Measurements from ENCODE around the gene PCTP. TPM values are rescaled to one million over a fixed set of nuclear protein-coding genes. Genes with fewer than 3 reads are reported as not detected.

PCTP gene
- total RNA-seq, 3 donors from 2014 or later: 19.3 to 29.4 (median 25.0) TPM

- DNase-seq (ENCODE audit: low spot score in 2 of 2): no peak
- Histone ChIP-seq H3K36me3 (no peaks in the 10 kb centered on the region), H3K4me3 (peak overlapping the region in 1 of 3 donors; percentile 19), H3K27me3 (no peaks in the 10 kb centered on the region), H3K9me3 (no peaks in the 10 kb centered on the region), H3K4me1 (peaks cover 3 to 4% of the 10 kb centered on the region in 2 donors), H3K27ac (peak overlapping the region; percentile 66 to 78)
- TF ChIP-seq CTCF (IDR thresholded peaks at IDR 0.05) (no peak), POLR2AphosphoS5 (IDR thresholded peaks at IDR 0.05) (no peak), POLR2A (IDR thresholded peaks at IDR 0.05) (no peak)
- intact Hi-C loops (cut with DNase I; ENCODE audit: low total_unique reads): no loop called here
These were observed 20.0 kb upstream of the PCTP start for GRCh38 chr17:55730808-55731207.

DNA sequence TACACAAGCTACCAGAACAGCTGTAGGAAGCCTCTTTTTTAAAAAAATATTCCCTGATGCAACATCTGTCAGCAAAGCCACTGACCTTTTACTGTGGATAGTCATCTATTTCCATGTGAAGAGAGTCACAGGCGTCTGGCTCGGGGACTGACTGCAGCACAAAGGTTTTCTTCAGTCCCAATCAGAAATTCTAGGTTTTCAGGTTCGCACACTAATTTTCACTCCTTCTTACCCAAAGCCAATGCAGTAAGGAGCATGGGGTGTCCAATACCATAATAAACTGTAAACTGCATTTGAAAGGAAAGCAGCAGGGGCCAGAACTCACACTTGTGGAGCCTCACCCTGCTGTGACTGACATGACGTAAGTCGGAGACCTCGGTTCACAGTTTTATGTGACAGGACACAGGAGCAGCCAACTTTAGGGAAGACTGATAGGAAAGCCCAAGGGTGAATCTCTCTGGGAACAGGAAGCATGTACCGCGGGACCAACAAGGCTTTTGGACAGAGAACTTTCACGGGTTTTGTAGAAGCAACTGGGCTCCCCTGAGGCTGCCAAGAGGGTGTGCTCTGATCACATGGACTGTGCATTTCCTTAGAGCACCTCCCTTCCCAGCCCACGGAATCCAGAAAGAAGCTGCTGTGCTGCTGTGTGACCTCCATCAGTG is 19.1 kb upstream of the PCTP start:
- Histone ChIP-seq H3K4me3 (peak overlapping the region; percentile 17 to 57 (median 17)), H3K27ac (peak overlapping the region; percentile 66 to 78), H3K36me3 (no peaks in the 10 kb centered on the region), H3K4me1 (peaks cover 0 to 4% of the 10 kb centered on the region in 2 donors), H3K9me3 (no peaks in the 10 kb centered on the region), H3K27me3 (no peaks in the 10 kb centered on the region)
- TF ChIP-seq POLR2A (IDR thresholded peaks at IDR 0.05) (no peak), POLR2AphosphoS5 (IDR thresholded peaks at IDR 0.05) (peak in 1 of 3 donors; percentile 43)
- peak in 1 of 2 donors; percentile 26 for DNase-seq (ENCODE audit: low spot score in 2 of 2)
- intact Hi-C loops (cut with DNase I; ENCODE audit: low total_unique reads): no loop called here

- DNase-seq (ENCODE audit: low spot score in 2 of 2): no peak
- no peaks in the 10 kb centered on the region for H3K36me3 ChIP-seq
- no peak for TF ChIP-seq POLR2AphosphoS5 (IDR thresholded peaks at IDR 0.05)
- TF ChIP-seq CTCF (IDR thresholded peaks at IDR 0.05): no peak
- no peak for TF ChIP-seq POLR2A (IDR thresholded peaks at IDR 0.05)
- intact Hi-C loops (cut with DNase I; ENCODE audit: low total_unique reads): no loop called here
- H3K9me3 ChIP-seq: no peaks in the 10 kb centered on the region
- no peak overlapping the region for H3K4me3 ChIP-seq
- no peak overlapping the region for H3K27ac ChIP-seq
- no peaks in the 10 kb centered on the region for H3K27me3 ChIP-seq
- H3K4me1 ChIP-seq: peaks cover 0 to 4% of the 10 kb centered on the region in 2 donors
These were observed 16.6 kb upstream of the PCTP start for GRCh38 chr17:55734128-55734781.

DNA sequence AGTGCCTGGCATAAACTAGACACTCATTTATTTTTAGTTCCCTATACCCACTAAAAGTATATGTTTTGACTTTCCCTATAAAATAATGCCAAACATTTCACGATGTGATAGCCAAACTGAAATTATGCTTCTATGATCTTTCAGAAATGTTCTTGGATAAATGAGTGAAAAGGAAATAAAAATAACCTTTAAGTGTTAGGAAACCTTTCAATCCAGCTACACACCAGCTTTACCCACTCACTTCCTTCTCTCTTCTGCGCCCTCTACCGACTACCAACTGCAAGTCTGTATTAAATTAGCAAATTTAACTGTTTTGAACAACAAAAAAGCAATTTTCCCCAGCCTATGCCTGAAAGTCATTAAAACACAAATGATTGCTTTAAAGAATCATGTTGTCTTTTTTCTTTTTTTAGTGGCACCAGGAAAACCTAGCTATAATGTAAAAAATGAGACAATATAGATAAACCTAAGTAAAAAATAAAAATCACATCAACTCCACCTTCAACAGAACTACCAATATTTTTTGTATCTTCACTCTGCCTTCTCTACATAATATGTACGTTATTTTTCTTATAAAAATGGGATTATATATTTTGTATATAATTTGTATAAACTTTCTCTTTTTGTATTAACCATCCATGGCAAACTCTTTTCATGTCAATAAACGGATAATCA is 15.0 kb upstream of the PCTP start:
- Histone ChIP-seq H3K36me3 (no peaks in the 10 kb centered on the region), H3K27ac (no peak overlapping the region), H3K4me1 (peaks cover 0 to 4% of the 10 kb centered on the region in 2 donors), H3K9me3 (no peaks in the 10 kb centered on the region), H3K27me3 (no peaks in the 10 kb centered on the region), H3K4me3 (no peak overlapping the region)
- TF ChIP-seq POLR2A (IDR thresholded peaks at IDR 0.05) (no peak), CTCF (IDR thresholded peaks at IDR 0.05) (peak in 2 of 3 donors; percentile 32 to 65)
- intact Hi-C loops (cut with DNase I; ENCODE audit: low total_unique reads): no loop called here
- DNase-seq (ENCODE audit: low spot score in 2 of 2): no peak

DNA sequence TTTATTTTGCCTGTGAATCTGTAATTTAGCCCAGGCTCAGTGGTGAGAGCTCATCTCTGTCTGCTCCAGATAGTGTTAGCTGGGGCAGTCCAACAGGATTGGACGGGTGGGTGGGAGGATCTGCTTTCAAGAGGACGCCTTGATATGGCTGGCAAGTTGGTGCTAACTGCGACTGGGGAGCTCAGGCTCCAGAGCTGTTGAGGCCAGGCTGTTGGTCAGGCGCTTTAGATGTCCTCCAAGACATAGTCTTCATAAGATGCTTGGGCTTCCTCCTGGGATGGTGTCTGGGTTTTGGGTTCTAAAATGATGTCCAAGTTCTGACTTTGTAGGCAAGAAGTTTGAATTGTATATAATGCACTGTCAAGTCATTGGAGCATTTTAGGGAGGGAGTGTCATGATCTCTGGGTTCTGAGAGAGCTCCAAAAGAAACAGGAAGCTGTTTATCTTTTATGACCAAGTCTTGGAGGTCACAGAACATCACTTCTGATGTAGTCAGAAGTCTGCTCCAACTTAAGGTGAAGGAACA is 12.8 kb upstream of the PCTP start:
- Histone ChIP-seq H3K27me3 (no peaks in the 10 kb centered on the region), H3K9me3 (no peaks in the 10 kb centered on the region), H3K27ac (no peak overlapping the region), H3K4me3 (no peak overlapping the region), H3K36me3 (no peaks in the 10 kb centered on the region), H3K4me1 (no peaks in the 10 kb centered on the region)
- no peak for DNase-seq (ENCODE audit: low spot score in 2 of 2)
- intact Hi-C loops (cut with DNase I; ENCODE audit: low total_unique reads): no loop called here
- TF ChIP-seq POLR2AphosphoS5 (IDR thresholded peaks at IDR 0.05) (no peak), POLR2A (IDR thresholded peaks at IDR 0.05) (no peak), CTCF (IDR thresholded peaks at IDR 0.05) (no peak)
